Measurements from ENCODE around the gene CCDC97. TPM values are rescaled to one million over a fixed set of nuclear protein-coding genes. Genes with fewer than 3 reads are reported as not detected.
"Not testable (repeated sequence)": the region's sequence is repeated elsewhere in the genome, so short reads cannot be mapped to it uniquely, and the experiment has no call there.

The CCDC97 gene
- total and polyA plus RNA-seq, 2 experiments from 2014 or later, result 15.1 to 24.4 TPM

- H3K27ac ChIP-seq, result no peak overlapping the region
- WGBS (ENCODE audit: low lambda C conversion rate, missing lambda C conversion rate), result 93% methylated on average over 17 of the region's 20 CpGs
- H3K4me3 ChIP-seq, result no peak overlapping the region
- no peak overlapping the region for H3K4me2 ChIP-seq
- no peaks in the 10 kb centered on the region for H4K20me1 ChIP-seq (ENCODE audit: insufficient read depth, poor library complexity, severe bottlenecking)
- H3K9me3 ChIP-seq (ENCODE audit: low read depth), result no peaks in the 10 kb centered on the region
- no peaks in the 10 kb centered on the region for H3K36me3 ChIP-seq (replicated peaks; ENCODE audit: insufficient read depth, low read depth)
- TF ChIP-seq CTCF (IDR thresholded peaks at IDR 0.05; ENCODE audit: poor library complexity) (peak; percentile 34), EZH2phosphoT487 (IDR thresholded peaks at IDR 0.05; ENCODE audit: low read depth, severe bottlenecking, unreplicated experiment) (no peak)
- H2AFZ ChIP-seq, result no peak overlapping the region
- no peak for DNase-seq (ENCODE audit: low spot score)
- H3K9me2 ChIP-seq (replicated peaks; ENCODE audit: insufficient read depth), result no peaks in the 10 kb centered on the region
- no peaks in the 10 kb centered on the region for H3K79me2 ChIP-seq
- H3K27me3 ChIP-seq, result no peaks in the 10 kb centered on the region
- H3K4me1 ChIP-seq (ENCODE audit: insufficient read depth), result no peaks in the 10 kb centered on the region
Measured at GRCh38 chr19:41341669-41342490, 31.9 kb downstream of the CCDC97 start.

GRCh38 chr19:41344162-41344561 is 34.2 kb downstream of the CCDC97 start:
- Histone ChIP-seq H3K4me1 (ENCODE audit: insufficient read depth) (no peaks in the 10 kb centered on the region), H3K36me3 (replicated peaks; ENCODE audit: insufficient read depth, low read depth) (no peaks in the 10 kb centered on the region), H3K4me3 (no peak overlapping the region), H3K9me3 (ENCODE audit: low read depth) (no peaks in the 10 kb centered on the region), H3K4me2 (no peak overlapping the region), H3K27ac (no peak overlapping the region), H3K9me2 (replicated peaks; ENCODE audit: insufficient read depth) (no peaks in the 10 kb centered on the region), H3K27me3 (no peaks in the 10 kb centered on the region), H3K79me2 (peaks cover 4% of the 10 kb centered on the region), H4K20me1 (ENCODE audit: insufficient read depth, poor library complexity, severe bottlenecking) (no peaks in the 10 kb centered on the region), H2AFZ (no peak overlapping the region)
- WGBS (ENCODE audit: low lambda C conversion rate, missing lambda C conversion rate), result 100% methylated on average over 2 of the region's 2 CpGs
- DNase-seq (ENCODE audit: low spot score), result no peak
- TF ChIP-seq CTCF (IDR thresholded peaks at IDR 0.05; ENCODE audit: poor library complexity), result no peak
- no peak for TF ChIP-seq EZH2phosphoT487 (IDR thresholded peaks at IDR 0.05; ENCODE audit: low read depth, severe bottlenecking, unreplicated experiment)

- H3K4me3 ChIP-seq; H3K9me2 ChIP-seq (replicated peaks; ENCODE audit: insufficient read depth); DNase-seq (ENCODE audit: low spot score); H3K27me3 ChIP-seq; H3K4me1 ChIP-seq (ENCODE audit: insufficient read depth); H3K4me2 ChIP-seq; H2AFZ ChIP-seq; H3K27ac ChIP-seq; H3K36me3 ChIP-seq (replicated peaks; ENCODE audit: insufficient read depth, low read depth); H4K20me1 ChIP-seq (ENCODE audit: insufficient read depth, poor library complexity, severe bottlenecking); H3K9me3 ChIP-seq (ENCODE audit: low read depth): not testable (repeated sequence)
- 94% methylated on average over 9 of the region's 9 CpGs for WGBS (ENCODE audit: low lambda C conversion rate, missing lambda C conversion rate)
- H3K79me2 ChIP-seq, result peaks cover 27% of the 10 kb centered on the region
Measured at GRCh38 chr19:41346916-41347315, 36.9 kb downstream of the CCDC97 start.

- H3K4me3 ChIP-seq, result peak overlapping the region; percentile 80
- H3K9me2 ChIP-seq (replicated peaks; ENCODE audit: insufficient read depth), result no peaks in the 10 kb centered on the region
- peak overlapping the region; percentile 89 for H3K4me2 ChIP-seq
- no peak overlapping the region for H3K27ac ChIP-seq
- peaks cover 10% of the 10 kb centered on the region for H4K20me1 ChIP-seq (ENCODE audit: insufficient read depth, poor library complexity, severe bottlenecking)
- DNase-seq (ENCODE audit: low spot score), result no peak
- no peaks in the 10 kb centered on the region for H3K36me3 ChIP-seq (replicated peaks; ENCODE audit: insufficient read depth, low read depth)
- peaks cover 5% of the 10 kb centered on the region for H3K27me3 ChIP-seq
- peaks cover 6% of the 10 kb centered on the region for H3K4me1 ChIP-seq (ENCODE audit: insufficient read depth)
- no peak for TF ChIP-seq EZH2phosphoT487 (IDR thresholded peaks at IDR 0.05; ENCODE audit: low read depth, severe bottlenecking, unreplicated experiment)
- no peaks in the 10 kb centered on the region for H3K9me3 ChIP-seq (ENCODE audit: low read depth)
- WGBS (ENCODE audit: low lambda C conversion rate, missing lambda C conversion rate), result 17% methylated on average over 21 of the region's 22 CpGs
- no peak overlapping the region for H2AFZ ChIP-seq
- H3K79me2 ChIP-seq, result peaks cover 37% of the 10 kb centered on the region
Measured at GRCh38 chr19:41350735-41351338, 40.9 kb downstream of the CCDC97 start.

Data from hepatocyte (in vitro differentiated cells).